Fibroblast of the conjunctiva (primary cell): ENCODE results near the gene HMHB1.
"Not testable (repeated sequence)": the region's sequence is repeated elsewhere in the genome, so short reads cannot be mapped to it uniquely, and the experiment has no call there.

Experiments
- DNase-seq: peaks from one replicate; pipeline ENCODE4 v3.0.0-alpha.2; 2010; ENCODE audit warnings: low read depth

Gene HMHB1

DNA sequence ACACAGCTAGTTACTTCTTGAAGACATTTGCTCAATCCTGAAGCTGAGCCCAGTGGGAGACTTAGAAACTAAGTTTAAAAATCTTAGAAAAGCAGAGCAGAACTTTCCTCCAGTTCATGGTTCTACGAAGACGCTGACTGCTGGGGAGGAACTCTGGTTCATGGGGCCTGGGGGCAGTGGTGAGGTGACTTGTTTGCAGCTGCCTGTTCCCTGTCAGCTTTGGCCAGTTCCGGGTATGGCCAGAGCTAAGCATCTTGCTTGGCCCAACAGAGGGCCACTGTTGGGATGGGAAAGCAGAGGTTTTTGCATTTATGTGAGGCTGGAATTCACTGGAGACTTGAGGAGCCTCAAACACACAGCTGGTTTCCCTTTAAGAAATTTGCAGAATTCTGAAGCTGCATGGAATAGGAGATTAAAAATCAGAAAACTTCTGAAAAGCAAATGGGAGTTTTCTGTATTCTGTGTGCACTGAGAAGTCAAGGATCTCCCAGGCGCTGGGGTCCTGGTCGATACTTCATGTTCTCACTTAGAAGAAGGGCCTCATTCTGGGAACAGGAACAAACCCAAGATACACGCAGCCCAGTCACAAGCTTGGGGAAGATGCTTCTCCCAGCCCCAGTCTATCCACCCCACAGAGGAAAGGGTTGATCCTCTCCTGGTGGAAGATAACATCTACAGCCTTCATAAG, 10.6 kb upstream of the HMHB1 start:
- no peak for DNase-seq

DNA sequence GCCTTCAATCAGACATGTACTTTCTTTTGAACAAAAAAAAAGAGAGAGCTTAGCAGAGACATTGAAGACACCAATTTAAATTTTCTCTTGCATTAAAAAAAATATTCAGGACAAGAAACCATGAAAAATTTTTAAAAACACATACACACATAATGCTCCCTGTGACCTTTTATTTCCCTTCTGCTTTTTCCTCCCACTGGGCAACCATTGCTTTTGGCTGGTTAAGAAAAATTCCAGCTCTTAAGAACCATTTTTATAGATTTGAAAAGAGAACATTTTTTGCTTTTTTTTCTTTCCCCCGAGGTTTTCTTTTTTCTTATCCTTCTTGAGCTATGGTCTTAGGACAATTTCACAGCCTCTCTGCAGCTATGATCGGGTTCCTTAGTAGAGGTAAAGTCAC, 6.1 kb upstream of the HMHB1 start:
- no peak for DNase-seq

DNA sequence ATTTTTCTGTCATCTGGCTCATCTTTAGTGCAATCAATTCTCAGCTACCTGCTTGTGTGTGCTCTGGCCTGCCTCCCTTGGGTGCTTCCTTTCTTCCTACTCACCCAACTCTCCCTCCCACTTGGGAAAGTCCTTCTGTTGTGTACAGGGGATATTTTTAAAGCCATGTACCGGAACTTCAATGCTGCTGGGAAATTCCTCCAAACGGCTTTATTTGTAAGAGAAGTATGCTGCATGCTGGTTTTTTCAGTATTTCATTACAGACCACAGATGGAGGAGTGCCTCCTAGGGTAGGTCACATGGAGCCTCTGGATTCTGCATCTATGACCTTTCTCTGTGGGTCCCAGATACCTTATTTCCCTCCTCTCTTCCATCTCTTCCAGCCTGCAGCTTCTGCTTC, 5.4 kb upstream of the HMHB1 start:
- DNase-seq, result no peak

DNA sequence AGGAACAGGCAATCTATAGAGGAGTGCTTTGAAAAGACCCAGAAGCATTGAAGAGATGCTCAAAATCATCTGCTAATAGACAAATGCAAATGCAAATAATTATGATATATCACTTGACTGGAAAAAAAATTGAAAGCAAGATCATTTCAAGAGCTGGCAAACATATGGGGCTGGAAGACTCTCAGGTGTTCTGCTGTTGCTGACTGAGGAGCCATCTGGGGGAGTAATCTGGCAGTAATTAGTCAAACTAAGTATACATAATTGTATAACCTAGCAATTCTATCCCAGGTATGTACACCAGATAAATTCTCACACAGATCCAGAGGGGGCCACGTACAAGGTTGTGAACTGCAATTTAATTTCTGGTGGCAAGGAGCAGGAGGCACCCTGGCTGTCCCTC, 4.6 kb upstream of the HMHB1 start:
- DNase-seq, result no peak

DNA sequence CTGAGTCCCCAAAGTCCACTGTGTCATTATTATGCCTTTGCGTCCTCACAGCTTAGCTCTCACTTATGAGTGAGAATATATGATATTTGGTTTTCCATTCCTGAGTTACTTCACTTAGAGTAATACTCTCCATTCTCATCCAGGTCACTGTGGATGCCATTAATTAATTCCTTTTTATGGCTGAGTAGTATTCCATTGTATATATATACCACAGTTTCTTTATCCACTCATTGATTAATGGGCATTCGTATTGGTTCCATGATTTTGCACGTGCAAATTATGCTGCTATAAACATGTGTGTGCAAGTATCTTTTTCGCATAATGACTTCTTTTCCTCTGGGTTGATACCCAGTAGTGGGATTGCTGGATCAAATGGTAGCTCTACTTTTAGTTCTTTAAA, 4.4 kb downstream of the HMHB1 start:
- not testable (repeated sequence) for DNase-seq

DNA sequence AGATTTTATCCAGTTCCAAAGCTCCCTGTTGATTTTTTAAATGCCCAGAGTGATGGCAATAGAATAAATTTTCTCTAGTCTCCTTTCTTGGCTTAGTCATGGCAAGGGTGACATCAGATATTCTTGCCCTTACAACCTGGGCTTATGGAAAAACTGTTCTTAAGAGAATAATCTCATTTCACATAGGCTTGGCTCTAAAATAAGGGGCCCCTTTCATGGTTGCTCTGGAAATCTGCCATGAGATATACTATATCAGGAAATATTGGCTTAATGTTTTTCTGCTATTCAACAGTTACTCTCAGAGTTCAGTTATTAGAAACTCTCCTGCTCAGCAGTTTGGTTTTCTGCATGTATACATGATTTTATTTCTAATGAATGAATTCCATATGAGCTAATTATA, 7.8 kb downstream of the HMHB1 start:
- no peak for DNase-seq

DNA sequence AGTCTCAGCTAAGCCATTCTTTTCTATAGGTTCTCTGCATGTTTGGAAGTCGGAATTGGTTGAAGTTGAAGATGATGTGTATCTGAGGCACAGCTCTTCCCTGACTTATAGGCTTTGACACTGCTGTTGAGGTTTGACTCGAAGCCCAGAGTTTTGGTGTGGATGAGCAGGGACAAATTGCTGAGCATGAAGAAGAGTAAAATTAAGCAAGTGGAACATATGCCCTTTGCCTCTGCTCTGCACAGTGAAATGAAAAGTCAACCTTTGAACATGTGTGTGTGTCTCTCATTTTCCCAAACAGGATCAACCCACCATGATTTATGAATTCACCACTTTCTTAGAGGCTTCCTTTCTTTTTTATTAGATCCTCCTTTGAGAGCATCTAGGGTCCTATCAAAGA, 8.5 kb downstream of the HMHB1 start:
- DNase-seq, result no peak

DNA sequence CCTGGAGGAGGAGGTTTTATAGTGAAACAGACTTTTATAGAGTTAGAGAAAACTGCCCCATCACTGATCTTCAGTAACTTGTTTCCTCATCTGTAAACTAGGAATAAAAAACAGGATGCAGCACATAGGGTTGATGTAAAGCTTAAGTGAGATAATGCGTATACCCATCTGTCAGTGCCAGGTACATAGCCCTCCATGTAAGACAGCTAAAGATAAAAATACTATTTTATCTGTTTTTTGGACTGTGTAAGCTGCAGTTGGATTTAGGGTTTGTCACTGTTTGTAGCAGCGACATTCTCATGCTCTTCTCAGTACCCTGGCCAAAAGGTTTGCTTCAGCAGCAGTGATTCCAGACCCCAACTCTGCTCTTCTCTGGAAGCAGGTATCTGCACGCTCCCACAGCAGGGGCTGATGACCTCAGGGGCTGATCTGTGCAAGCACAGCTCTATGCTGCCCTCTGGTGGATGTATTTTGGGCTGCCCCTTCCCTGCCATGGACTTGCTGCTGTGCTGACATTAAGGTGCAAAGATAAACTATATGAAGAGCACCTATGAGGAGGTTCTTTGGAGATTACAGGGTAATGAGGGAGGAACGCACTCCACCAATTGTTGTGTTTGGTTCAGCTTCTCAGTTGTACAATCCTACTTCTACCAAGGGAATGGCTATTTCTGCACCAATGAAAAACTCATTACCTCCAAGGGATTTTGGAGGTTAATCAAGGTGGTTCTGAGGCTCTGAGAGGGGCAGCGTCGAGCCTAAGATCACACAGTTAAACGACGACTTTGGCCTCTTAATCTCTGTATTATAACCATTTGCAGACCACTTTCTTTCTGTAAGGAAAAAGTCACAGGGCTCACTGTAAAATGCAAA, 13.1 kb downstream of the HMHB1 start:
- DNase-seq, result peak; percentile 70

DNA sequence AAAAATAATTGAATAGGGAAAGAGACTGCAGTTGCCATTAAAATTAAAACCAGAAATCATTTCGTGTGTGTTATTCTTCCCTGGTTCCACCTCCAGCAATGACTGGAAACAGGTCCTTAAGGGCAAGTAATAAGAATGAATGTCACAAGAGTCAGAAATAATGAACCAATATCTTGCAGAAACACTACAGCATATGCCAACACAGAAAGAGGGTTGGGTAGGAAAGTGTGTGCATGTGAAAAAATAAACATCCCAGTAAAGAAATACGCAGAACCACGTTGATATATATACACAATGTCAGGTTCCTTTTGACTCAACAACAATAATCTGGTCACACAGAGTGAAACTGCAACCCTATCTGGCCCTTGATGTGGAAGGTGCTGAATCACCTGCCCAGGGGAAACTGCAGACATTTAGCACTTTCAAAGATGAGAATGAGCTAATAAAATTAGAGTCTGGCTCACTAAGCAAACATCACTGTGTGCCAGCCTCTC, 15.0 kb downstream of the HMHB1 start:
- DNase-seq, result no peak

DNA sequence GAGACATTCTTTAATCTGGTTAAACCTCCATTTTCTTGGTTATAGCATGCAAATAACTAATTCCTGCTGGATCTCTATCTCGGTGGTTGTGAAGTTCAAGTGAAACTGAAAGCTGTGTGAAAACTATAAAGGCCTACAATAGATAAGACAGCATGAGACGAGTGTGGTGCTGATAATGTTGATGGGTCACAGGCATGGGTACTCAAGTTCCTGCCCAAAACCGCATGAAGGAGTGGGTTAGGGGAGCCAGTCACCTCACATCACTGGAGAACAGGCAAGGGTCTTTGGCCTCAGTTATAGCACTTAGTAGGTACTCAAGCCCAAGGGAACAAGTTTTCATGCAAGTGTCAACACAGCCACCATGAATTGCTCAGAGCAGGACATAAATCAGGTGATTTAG, 16.7 kb downstream of the HMHB1 start:
- DNase-seq, result no peak

DNA sequence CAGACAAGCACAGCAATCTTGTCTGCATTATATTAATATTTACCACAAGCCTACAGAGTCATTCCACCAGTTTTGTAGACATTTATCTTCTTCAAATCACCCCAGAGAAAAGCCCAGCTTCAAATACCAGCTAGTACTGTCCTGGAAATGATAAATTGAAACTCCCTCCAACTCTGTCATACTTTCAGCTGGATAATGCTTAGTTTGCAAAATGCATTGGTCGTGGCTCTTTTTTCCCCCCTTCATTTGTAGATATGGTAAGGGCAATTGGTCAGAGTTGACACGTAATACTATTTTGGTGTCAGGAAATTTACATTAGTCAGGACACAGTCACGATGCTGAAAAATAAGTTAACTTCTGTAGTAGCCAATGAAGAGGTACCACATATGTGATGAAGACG, 21.2 kb downstream of the HMHB1 start:
- DNase-seq, result no peak

DNA sequence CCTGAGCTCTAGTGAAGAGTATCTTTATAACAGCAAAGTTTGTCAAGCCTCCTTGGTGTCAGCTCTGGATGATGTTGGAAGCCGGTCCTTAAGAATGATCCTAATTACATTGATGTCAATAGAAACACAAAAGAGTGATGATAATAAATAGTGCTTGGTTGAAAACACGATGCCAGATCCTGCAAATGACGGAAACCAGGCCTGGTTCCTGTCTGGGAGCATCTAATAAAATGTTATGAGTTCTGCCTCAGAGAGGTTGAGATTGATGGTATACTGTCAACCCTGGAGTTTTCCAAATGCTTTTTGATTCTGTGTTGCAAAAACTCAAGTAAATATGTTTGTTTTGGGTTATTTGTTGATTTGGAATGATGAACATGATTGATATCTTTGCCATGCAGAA, 23.3 kb downstream of the HMHB1 start:
- DNase-seq, result no peak

DNA sequence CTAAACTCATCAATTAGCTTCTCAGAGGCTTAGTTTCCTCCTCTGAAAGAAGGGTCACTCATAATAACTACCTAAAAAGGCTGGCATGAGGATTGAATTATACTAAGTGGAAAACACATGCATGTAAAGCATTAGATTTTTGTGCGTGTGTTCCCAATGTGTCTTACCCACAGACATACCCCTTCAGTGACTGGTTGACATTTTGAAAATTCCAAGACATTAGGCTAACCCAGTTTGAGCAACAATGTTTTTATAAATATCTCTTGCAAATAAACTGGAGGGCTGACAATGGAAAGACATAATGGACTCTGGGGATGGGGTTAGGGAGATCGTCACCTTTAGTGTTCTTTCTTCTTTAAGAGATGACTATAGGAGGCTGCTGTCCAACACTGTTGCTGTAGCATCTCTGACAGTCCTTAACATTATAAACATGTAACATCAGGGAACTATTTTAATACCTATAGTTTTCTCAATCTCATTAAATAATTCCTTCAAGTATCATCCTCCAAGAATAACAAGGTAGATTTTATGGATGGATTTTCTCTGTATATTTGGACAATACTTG, 24.3 kb downstream of the HMHB1 start:
- no peak for DNase-seq

DNA sequence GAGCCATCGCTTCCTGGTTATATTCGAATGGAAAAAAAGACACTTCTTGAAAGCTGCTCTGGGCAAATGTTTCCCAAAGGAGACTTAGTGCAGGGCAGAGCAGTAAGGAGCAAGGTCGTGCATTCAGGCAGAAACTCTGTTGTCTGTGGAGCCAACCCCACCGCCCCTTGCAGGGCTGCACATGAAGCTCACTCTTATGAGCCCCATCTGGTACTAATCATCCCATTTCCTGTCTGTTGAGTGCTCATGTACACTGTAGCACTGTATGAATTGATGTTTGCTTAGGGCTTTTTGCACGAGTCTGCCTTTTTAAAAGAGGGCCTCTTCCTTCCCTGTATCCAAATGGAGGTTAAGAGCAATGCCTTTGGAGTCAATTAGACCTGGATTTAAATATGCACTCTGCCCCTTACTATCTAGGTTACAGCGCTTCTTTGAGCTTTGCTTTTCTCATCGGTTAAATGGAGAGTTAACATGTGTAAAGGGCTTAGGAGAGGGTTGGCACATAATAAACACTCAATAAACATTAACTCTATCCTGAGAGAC, 25.4 kb downstream of the HMHB1 start:
- DNase-seq, result peak; percentile 63

DNA sequence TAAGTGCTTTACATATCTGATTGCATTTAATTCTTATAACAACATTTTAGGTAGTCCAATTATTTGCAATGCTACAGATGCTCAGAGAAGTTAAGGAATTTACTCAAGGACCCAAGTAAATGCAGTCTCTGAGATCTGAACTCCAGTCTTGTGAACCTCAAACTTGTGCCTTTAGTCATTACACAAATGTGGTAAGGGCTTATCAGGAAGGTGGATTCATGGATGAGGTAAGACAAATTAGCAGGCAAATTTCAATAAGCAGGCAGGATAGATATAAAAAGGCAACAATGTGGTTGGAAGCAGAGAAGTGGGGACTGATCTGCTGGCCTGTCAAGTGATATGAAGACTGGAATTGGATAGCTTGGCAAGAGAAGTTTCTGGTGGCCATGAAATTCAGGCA, 29.5 kb downstream of the HMHB1 start:
- no peak for DNase-seq

DNA sequence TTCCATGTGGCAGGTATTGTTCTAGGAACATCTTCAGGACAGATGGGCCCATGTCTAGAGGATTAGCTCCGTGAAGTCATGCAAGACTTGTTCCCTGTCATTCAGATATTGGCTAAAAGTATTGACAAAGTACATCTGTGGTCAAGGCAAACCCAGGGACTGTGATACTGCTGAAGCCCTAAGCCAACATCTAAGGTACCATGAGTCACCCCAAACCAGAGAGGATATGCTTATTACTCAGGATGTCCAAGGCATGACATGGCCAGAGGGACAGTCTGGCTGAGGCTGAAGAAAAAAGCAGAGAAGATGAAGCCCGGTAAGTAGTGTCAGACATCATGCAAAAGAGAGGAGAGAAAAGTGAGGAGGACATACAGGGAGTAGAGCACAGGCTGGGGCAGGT, 31.0 kb downstream of the HMHB1 start:
- DNase-seq, result no peak

DNA sequence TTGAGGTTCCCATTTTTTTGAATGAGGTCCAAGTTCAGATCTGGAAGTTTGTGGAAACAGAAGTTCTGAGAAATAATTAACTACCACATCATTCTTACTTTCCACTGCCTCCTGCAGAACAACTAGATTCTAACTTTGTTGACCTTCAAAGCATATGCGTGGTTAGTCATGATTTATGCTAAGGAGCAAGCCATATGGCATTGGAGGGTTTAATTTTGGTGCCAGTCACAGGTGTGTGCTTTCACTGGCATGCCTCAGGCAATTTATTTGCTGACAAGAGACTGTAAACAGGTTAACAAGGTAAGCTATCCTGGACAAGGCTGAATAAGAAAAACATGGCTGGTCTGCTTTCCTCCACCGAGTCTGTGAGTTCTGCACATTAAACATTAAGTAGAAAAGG, 31.5 kb downstream of the HMHB1 start:
- DNase-seq, result no peak

DNA sequence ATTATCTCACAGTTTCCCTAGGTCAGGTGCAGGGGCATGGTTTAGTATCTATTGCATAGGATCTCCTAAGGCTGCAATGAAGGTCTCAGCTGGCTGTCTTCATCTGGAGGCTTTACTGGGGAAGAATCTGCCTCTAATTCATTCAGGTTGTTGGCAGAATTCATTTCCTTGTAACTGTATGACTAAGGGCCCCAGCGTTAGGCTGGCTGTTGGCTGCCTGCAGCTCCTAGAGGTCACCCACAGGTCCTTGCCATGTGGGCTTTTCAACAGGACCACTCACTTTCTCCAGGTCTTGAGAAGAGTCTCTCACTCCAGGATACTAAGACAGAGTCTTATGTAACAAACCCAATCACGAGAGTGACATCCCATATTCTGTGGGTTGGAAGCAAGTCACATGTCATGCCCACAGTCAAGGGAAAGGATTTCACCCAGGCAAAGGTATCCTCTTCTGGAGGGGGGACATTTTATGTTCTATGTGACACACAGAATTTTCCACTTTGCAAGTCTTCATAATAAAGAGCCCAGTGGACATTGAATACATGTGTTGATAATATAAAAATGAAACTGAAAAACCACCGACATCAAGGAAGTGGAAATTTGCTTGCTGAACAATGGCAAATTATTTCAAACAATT, 38.2 kb downstream of the HMHB1 start:
- DNase-seq, result no peak

DNA sequence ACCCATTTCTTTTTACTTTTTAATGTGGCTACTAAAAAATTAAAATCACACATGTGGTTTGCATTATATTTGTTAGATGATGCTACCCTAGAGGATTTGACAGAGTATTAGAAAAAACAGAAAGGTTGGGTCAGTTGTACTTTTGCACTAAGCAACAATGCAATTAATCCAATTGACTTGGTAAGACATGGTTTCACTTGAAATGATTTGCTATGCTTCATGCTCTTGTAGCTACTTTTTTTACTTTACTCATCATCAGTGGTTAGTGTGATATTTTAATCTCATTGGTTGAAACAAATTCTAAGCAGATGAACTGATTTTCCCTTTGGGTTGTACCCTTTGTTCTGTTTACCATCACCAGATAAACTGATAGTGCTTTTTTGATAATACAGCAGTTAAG, 39.4 kb downstream of the HMHB1 start:
- DNase-seq, result no peak

DNA sequence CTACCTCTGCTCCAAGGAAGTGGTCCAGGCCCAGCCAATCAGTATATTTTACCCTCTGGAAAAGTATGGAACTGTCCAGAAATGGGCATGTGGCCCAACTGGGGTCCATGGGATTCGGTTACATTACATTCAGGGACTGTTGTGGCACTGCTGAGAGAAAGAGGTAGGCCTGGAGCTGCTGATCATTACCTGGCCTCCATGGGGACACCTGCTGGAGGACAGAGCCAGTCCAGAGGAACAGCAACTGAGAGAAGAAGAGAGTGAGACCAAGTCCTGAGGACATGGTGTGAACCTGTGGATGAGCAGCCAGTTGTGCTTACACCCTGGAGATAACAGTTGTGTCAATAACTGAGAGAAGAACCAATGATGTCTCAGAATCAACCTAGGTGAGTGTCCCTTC, 48.2 kb downstream of the HMHB1 start:
- DNase-seq, result no peak

DNA sequence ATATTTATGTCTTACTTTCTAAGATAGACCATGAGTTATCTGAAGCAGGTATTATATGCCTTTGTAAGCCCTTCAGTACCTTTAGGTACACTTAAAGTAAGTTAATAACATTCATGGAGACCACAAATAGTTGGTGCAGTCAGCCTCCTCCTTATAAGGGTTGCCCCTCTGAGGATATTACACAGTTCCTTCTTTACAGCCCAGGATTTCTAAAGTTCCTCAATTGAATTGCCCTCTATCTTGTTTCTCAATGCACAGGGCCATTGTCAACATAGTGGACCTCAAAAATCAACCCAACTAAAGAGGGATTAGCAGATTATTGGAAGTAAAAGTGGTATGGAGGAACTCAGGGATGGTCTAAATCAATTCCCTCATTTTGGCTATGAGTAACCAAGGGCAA, 50.3 kb downstream of the HMHB1 start:
- no peak for DNase-seq

DNA sequence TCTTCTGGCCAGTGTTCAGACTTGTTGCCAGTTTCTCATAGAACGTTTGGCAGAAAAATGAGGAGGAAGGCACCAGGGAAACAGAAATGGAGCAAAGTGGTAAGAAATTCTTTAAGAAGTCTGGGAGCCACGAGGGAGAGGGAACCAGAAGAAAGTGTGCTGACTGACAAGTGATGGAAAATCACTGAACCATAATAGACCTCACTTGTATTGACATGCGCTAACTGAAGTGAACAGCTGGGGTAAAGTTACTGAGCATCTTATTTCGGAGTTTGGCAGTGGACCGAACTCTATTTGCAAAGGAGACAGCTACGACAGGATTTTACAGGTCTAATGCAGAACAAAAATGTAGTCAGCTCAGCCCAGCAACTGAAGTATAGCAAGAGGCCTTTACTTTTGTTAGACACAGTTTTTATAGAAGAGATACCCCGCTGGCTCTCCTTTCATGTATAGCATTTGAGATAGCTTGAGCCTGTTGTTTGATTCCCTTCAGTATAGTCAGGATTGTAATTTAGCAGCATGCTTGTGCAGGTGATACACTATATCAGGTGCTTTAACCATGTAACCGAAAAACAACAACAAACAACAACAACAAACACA, 53.6 kb downstream of the HMHB1 start:
- no peak for DNase-seq
